ENCODE results near the gene C11orf42.

Gene C11orf42

DNA sequence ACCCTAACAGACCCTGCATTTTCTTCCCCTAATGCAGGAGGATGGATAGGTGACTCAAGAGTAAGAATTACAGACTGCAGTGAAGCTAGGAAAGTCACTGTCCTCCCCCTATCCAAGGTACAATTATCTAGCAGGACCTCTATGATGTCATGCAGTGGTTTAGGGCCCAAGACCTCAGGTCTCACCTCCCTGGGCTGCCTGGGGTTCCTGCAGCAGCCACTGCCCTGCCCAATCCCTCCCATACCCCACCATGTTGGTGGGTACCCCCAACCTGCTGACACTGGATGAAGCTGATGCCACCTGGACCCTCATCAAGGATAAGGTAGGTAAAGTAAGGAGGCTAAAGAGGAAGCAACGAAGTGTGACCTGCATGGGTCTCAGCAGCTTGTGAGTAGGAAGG lies at the start of gene C11orf42:
C11orf42 (plus strand) TSS at position 192 of the 400 bp plus-strand sequence; CDS start at position 251, 59 bp downstream.
- DNase-seq (ENCODE audit: low read depth in 2 of 2): no peak

DNA sequence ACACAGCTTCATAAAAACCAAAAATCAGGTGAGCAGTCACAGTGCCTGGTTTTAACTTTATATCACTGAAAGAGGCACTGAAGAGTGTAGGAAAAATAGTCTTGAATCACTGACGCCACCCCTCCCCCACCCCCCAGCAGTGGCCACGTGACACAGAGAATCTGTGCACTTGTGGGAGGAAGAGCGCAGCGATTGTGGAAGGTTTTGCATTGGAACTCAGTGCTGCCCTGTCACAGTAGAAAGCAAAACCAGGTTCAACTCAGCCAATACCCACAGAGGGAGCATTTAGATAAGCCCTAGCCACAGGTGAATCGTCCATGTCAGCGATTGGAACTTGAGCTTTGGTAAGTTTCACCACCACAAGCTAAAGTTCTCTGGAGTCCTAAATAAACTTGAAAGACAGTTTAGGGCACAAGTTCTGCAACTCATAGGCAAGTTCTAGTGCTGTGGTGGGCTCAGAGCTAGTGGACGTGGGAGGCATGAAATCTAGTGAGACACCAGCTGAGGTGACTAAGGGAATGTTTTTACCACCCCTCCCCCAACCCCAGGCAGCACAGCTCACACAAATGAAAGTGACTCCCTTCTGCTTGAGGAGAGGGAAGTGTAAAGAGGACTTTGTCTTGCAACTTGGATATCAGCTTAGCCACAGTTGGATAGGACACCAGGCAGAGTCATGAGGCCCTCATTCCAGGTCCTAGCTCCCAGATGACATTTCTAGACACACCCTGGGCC lies 48.6 kb upstream of the C11orf42 start:
- DNase-seq (ENCODE audit: low read depth in 2 of 2): no peak

DNA sequence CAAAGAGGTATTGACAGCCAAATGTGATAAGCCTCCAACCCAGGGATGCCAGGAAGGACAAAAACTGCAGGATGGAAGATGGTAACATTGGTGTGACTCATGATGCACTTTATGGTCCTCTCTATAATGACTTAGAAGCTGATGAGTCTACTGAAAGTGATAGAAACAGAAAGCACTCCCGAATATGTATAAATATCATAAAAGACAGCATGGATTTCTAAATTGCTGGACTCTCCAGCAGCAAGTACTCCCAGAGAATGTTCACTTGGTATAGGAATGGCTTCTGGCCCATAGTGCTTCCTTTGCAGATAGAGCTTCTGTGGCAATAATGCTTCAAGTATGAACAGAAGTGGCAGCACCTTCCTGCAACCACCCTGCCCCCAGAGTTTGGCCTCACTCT lies 35.1 kb upstream of the C11orf42 start, which contains the start of gene OR52B2:
OR52B2 (minus strand) TSS at position 101 of the 400 bp plus-strand sequence; CDS start at position 101, 0 bp downstream.
- DNase-seq (ENCODE audit: low read depth in 2 of 2): no peak

GRCh38 chr11:6175440-6175839 lies 29.9 kb upstream of the C11orf42 start:
- DNase-seq (ENCODE audit: low read depth in 2 of 2): no peak

DNA sequence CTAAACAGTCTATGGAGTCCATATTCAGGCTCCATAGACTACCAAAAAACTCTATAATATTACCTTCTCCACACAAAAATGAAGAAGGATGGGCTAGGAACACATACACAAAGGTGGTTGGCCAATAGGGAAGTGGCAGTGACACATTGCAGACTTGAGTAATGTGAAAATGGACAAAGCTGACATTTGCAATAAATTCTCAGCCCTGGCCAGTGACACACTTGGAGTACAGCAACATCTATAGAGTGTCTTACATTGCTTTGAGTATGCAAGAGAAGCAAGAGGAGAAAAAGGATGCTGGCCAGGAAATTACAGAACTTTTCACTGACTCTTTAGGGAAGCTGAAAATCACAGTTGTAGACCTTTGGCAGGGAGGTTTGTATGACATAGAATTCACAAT lies 13.6 kb upstream of the C11orf42 start:
- no peak for DNase-seq (ENCODE audit: low read depth in 2 of 2)

GRCh38 chr11:6194065-6194581 lies 11.2 kb upstream of the C11orf42 start:
- no peak for DNase-seq (ENCODE audit: low read depth in 2 of 2)

- DNase-seq (ENCODE audit: low read depth in 2 of 2): no peak
Measured at GRCh38 chr11:6196396-6196795, 9.0 kb upstream of the C11orf42 start.

DNA sequence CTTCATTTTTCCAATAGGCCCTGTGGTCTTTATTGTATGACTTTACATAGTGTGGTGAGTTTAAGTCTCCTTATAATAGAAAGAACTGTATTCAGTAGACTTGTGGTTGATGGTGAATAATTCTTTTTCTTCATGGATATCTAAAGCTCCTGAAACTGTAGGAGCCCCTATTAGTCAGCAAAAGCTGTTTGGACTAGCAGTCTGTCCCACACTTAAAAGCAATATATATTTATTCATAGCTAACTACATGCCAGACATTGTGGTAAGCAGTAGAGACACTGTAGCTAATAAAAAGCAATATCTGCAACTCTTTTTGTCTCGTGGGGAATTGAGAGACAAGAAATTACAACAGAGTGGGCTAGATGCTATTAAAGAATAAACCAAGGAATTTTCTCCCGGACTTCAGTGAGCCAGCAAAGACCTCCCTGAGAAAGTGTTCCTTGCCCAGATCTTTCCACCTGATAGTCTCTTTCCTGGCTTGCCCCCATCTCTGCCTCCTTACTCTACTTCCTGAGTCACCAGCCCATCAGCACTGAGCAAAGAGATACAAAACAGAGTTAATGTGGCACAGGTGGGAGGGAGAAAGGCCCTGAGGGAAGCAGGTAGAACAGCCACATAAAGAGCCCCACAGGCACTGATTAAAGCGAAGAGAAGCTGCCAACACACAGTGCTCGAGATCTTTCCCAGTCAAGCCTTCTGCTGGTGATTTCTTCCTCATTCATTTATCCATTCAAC lies 7.7 kb upstream of the C11orf42 start:
- DNase-seq (ENCODE audit: low read depth in 2 of 2): no peak

DNA sequence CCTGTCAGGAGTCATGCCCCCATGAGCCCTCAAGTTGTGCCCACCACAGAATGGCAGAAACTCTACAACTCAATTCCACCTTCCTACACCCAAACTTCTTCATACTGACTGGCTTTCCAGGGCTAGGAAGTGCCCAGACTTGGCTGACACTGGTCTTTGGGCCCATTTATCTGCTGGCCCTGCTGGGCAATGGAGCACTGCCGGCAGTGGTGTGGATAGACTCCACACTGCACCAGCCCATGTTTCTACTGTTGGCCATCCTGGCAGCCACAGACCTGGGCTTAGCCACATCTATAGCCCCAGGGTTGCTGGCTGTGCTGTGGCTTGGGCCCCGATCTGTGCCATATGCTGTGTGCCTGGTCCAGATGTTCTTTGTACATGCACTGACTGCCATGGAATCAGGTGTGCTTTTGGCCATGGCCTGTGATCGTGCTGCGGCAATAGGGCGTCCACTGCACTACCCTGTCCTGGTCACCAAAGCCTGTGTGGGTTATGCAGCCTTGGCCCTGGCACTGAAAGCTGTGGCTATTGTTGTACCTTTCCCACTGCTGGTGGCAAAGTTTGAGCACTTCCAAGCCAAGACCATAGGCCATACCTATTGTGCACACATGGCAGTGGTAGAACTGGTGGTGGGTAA lies 6.1 kb upstream of the C11orf42 start, which contains the start of gene OR52W1:
OR52W1 (plus strand) TSS at position 51 of the 637 bp plus-strand sequence; CDS start at position 51, 0 bp downstream.
- DNase-seq (ENCODE audit: low read depth in 2 of 2): no peak

GRCh38 chr11:6200975-6201374 lies 4.4 kb upstream of the C11orf42 start:
- DNase-seq (ENCODE audit: low read depth in 2 of 2): no peak

DNA sequence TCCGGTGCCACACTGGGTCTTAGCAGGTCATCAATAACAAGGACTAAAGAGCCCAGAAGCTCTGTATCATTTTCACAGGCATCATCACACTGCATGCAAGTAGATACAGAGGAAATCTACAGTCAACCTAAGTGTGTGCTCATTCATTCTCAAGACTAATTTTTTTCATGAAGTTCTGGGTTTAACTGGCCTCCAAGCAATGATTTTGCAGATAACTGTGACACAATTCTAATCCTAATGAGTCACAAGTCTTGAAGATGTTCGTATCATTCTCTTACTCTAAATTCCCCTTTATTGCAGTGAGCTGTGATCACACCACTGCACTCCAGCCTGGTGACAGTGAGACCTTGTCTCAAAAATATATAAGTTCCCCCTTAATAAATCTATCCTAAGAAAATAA lies 3.9 kb upstream of the C11orf42 start:
- DNase-seq (ENCODE audit: low read depth in 2 of 2): no peak

GRCh38 chr11:6202041-6202440 lies 3.3 kb upstream of the C11orf42 start:
- no peak for DNase-seq (ENCODE audit: low read depth in 2 of 2)

DNA sequence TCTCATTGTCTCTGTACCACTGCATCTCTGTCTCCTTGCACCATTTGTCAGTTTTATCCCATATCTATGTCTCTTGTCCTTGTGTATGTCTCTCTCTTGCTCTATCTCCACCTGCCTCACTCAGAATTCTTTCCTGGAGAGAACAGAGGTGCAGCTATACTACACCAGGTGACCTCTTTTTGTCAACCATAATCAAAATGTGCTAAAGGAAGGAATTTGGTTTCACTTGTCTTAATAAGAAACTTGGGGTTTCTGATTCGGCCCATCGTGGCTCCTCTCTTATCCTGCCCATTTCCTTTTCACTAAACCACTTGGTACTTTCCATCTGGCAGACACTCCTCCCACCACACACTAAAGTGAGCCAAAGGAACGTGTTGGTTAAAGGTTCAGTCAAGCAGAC lies 2.0 kb upstream of the C11orf42 start:
- DNase-seq (ENCODE audit: low read depth in 2 of 2): no peak

DNA sequence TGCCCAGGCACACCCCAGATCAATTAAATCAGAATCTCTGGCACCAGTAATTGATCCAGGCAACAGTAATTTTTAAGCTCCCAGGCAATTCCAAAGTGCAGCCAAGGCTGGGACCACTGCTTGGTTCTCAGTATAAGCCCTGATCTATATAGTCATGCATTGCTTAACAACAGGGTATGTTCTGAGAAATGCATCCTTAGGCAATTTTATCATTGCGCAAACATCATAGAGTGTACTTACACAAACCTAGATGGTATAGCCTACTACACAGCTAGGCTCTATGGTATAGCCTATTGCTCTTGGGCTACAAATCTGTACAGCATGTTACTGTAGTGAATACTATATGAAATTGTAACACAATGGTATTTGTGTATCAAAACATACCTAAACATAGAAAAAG lies 651 bp upstream of the C11orf42 start:
- DNase-seq (ENCODE audit: low read depth in 2 of 2): no peak

DNA sequence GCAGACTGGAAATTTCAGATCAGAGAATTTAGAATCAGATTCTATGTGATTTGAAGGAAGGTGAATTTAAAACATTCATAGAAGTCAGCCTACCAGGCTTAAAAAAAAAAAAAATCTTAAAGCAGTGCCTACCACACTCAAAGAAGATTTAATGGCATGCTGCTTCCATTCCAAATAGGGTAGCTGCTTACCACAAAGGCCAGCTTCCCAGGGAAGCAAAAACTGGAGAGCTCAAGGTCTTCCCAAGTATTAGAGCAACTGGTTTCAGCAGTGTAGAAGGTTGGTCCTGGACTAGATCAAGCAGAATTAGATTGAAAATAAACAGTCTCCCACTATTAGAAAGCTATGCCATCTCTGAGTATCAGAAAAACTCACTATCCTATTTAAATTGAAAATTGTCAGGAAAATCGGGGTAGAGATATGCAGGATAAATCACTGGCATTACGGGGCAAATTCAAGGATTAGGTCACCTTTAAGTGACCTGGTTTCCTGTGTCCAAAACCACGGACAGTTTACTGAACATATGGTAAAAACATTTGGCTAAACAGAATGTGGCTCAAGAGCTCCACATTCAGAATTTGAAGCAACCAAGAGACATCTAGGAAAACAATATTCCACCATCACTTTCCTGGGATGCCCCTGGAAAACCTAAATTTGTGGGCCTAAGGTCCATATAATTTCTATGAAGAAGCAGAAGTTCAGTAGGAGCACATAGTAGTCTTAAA lies 1.3 kb downstream of the C11orf42 start:
- no peak for DNase-seq (ENCODE audit: low read depth in 2 of 2)

DNA sequence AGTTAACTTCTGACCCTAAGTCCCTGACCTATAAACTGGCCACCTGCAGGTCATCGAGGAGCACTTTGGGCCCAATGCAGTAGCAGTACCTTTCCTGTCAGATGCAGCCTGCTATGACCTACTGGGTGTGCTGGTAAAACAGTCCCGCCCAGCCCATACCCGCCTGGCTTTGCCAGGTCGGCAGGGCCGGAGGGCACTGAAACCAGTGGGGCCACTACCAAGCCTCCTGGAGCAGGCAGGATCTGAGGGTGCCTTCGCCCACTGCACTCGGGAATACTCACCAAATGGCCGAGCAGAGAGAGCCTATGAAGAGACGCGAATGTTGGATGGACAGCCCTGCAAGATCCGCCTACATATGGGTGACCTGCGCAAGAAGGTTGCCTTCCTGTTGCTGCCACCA lies 4.4 kb downstream of the C11orf42 start:
- no peak for DNase-seq (ENCODE audit: low read depth in 2 of 2)

- no peak for DNase-seq (ENCODE audit: low read depth in 2 of 2)
Measured at GRCh38 chr11:6210274-6210955, 5.1 kb downstream of the C11orf42 start.

- no peak for DNase-seq (ENCODE audit: low read depth in 2 of 2)
Measured at GRCh38 chr11:6214530-6214929, 9.2 kb downstream of the C11orf42 start.

DNA sequence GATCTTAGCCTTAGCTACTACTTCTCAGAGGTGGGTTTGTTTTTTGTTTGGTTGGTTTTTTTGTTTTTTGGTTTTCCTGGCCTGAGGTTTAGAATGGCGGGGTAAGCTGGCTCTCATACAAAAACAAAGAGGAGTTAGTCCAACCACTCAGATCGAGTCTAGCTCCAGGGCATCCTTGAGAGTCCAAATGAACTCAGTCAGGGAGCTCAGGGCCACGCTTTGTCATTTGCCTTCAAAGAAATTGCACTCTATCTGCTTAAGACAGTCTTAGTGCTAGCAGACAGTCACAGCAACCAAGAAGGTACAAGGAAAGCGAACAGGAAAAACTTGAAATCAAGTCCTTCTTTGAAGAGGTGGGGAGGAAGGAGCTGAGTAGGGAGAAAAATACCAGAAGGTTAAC lies 11.1 kb downstream of the C11orf42 start:
- no peak for DNase-seq (ENCODE audit: low read depth in 2 of 2)

- no peak for DNase-seq (ENCODE audit: low read depth in 2 of 2)
Measured at GRCh38 chr11:6217722-6218121, 12.4 kb downstream of the C11orf42 start.

DNA sequence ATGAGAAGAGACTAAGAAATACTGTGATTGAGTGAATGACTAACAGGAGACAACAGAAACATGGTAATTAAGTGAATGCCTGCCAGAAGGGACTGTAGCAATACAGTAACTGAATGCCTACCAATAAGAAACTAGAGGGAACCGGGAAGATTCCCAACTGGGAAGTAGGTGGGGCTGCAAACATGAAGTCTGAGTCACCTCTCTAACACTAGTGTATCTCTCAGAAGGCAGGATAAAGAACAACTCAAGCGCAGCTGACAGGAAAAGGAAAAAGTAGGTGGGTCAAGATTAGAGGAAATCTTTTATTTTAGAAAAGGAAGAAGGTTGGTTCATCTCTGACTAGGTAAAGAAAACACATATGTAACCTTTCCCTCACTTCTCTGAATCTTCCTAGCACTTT lies 14.0 kb downstream of the C11orf42 start:
- no peak for DNase-seq (ENCODE audit: low read depth in 2 of 2)
